IMR-90 (cell line): ENCODE data around the gene HSPA1L. TPM values are rescaled to one million over a fixed set of nuclear protein-coding genes. Genes with fewer than 3 reads are reported as not detected.
"Not testable (repeated sequence)": the region's sequence is repeated elsewhere in the genome, so short reads cannot be mapped to it uniquely, and the experiment has no call there.

Experiments
- ATAC-seq: fragments of 200-7000 bp; cut with Tn5 transposase; 2 replicates; pipeline ENCODE4 v1.9.1; 2020; ENCODE audit warnings: low read depth, mild to moderate bottlenecking, moderate library complexity
- BruUV-seq: library from RNA; stranded (reverse); fragments of 400-500 nt; replicated peaks from 2 replicates; lab custom pipeline; 2021; lab: Mats Ljungman, UMichigan
- CTCF ChIA-PET: fragments of 300-600 bp; formaldehyde crosslinking; extraction: SDS; loops from one replicate; lab custom pipeline; 2021; ENCODE audit warnings: antibody characterized with exemption; lab: Yijun Ruan, JAX
- POLR2A ChIA-PET: fragments of 300-600 bp; sonication (Branson Sonifier 250); formaldehyde crosslinking; loops from one replicate; lab custom pipeline; 2022; ENCODE audit warnings: antibody characterized with exemption; ENCODE audit not compliant: unreplicated experiment; lab: Charles Lee
- DNase-seq: peaks from one replicate; pipeline ENCODE4 v3.0.0; 2013
- H2AFZ ChIP-seq: replicated peaks from 2 replicates; pipeline ENCODE3; 2013; ENCODE audit warnings: low read length, mild to moderate bottlenecking; ENCODE audit not compliant: poor library complexity
- H2AK5ac ChIP-seq: 2 replicates; pipeline ENCODE4 v1.6.1; 2013; ENCODE audit warnings: low read depth, low read length, inconsistent platforms
- H2AK9ac ChIP-seq: replicated peaks from 2 replicates; pipeline ENCODE3; 2013; ENCODE audit warnings: mild to moderate bottlenecking, low read depth, low read length, moderate library complexity; ENCODE audit not compliant: poor library complexity
- H2BK120ac ChIP-seq: 2 replicates; pipeline ENCODE4 v1.6.1; 2013; ENCODE audit warnings: low read depth, low read length, inconsistent platforms
- H2BK15ac ChIP-seq: 3 replicates; pipeline ENCODE4 v1.6.1; 2013; ENCODE audit warnings: low read depth, low read length, inconsistent platforms
- H2BK20ac ChIP-seq: 2 replicates; pipeline ENCODE4 v1.6.1; 2013; ENCODE audit warnings: low read depth, mild to moderate bottlenecking, inconsistent platforms, low read length, moderate library complexity
- H2BK5ac ChIP-seq: 2 replicates; pipeline ENCODE4 v1.6.1; 2013; ENCODE audit warnings: mild to moderate bottlenecking, low read depth, low read length, inconsistent platforms; ENCODE audit not compliant: poor library complexity, severe bottlenecking
- H3K14ac ChIP-seq: replicated peaks from 2 replicates; pipeline ENCODE4 v1.6.1; 2013; ENCODE audit warnings: low read depth, low read length, inconsistent platforms
- H3K18ac ChIP-seq: 2 replicates; pipeline ENCODE4 v1.6.1; 2013; ENCODE audit warnings: low read depth, low read length, control low read depth
- H3K23ac ChIP-seq: 2 replicates; pipeline ENCODE4 v1.6.1; 2013; ENCODE audit warnings: low read depth, low read length, inconsistent platforms
- H3K27ac ChIP-seq: 2 replicates; pipeline ENCODE4 v1.5.1; 2013; ENCODE audit warnings: mild to moderate bottlenecking, control low read depth, low read length; ENCODE audit not compliant: insufficient read depth
- H3K27me3 ChIP-seq: 2 replicates; pipeline ENCODE4 v1.6.1; 2013; ENCODE audit warnings: low read length; ENCODE audit not compliant: control insufficient read depth, insufficient read depth
- H3K36me3 ChIP-seq: 2 replicates; pipeline ENCODE4 v1.6.1; 2013; ENCODE audit warnings: low read length, mixed read lengths; ENCODE audit not compliant: control insufficient read depth, insufficient read depth
- H3K4ac ChIP-seq: 2 replicates; pipeline ENCODE4 v1.6.1; 2013; ENCODE audit warnings: low read depth, low read length, inconsistent platforms
- H3K4me1 ChIP-seq: 2 replicates; pipeline ENCODE4 v1.6.1; 2013; ENCODE audit warnings: low read length, mixed read lengths; ENCODE audit not compliant: control insufficient read depth, insufficient read depth
- H3K4me2 ChIP-seq: 2 replicates; pipeline ENCODE4 v1.6.1; 2013; ENCODE audit warnings: low read depth, mild to moderate bottlenecking, control low read depth, low read length, moderate library complexity
- H3K4me3 ChIP-seq: 2 replicates; pipeline ENCODE4 v1.5.1; 2013; ENCODE audit warnings: low read depth, mild to moderate bottlenecking, control low read depth, low read length, moderate library complexity; ENCODE audit not compliant: insufficient read depth
- H3K56ac ChIP-seq: 2 replicates; pipeline ENCODE4 v1.6.1; 2013; ENCODE audit warnings: low read length, inconsistent platforms; ENCODE audit not compliant: insufficient read depth; ENCODE audit errors: extremely low read depth
- H3K79me1 ChIP-seq, 2 experiments: 2 replicates each; pipeline ENCODE4 v1.6.1; 2013; ENCODE audit warnings: low read length in 2 of 2, inconsistent platforms in 1 of 2, low read depth in 1 of 2
- H3K9ac ChIP-seq: 2 replicates; pipeline ENCODE4 v1.6.1; 2013; ENCODE audit warnings: low read depth, low read length, control low read depth
- H3K9me1 ChIP-seq: 2 replicates; pipeline ENCODE4 v1.6.1; 2013; ENCODE audit warnings: low read length, inconsistent platforms; ENCODE audit not compliant: insufficient read depth
- H3K9me3 ChIP-seq: 2 replicates; pipeline ENCODE4 v1.6.1; 2013; ENCODE audit warnings: low read length; ENCODE audit not compliant: control insufficient read depth, insufficient read depth
- H4K20me1 ChIP-seq: 2 replicates; pipeline ENCODE4 v1.6.1; 2013; ENCODE audit warnings: low read length, inconsistent platforms; ENCODE audit not compliant: insufficient read depth
- H4K5ac ChIP-seq: 2 replicates; pipeline ENCODE4 v1.6.1; 2013; ENCODE audit warnings: mild to moderate bottlenecking, low read depth, low read length, control low read depth
- H4K8ac ChIP-seq, 2 experiments: 2 replicates each; pipeline ENCODE4 v1.6.1; 2013; ENCODE audit warnings: low read depth in 2 of 2, low read length in 2 of 2, control low read depth in 1 of 2, inconsistent platforms in 1 of 2
- H4K91ac ChIP-seq: 2 replicates; pipeline ENCODE4 v1.6.1; 2013; ENCODE audit warnings: low read depth, low read length, inconsistent platforms; ENCODE audit not compliant: insufficient read depth
- WGBS, 2 experiments: methylation state at CpG; one replicate each; pipeline versions ENCODE4 v1.1.5 to v1.1.7; 2013; ENCODE audit warnings: missing lambda C conversion rate in 2 of 2; ENCODE audit not compliant: insufficient read length in 1 of 2; ENCODE audit errors: extremely low coverage in 2 of 2; 5-methylcytosine and 5-hydroxymethylcytosine counted together
- dilution Hi-C: fragments of 300-500 bp; cut with HindIII; formaldehyde crosslinking; loops from one replicate; pipeline ENCODE4 v1.14.3; 2018; ENCODE audit warnings: low sequenced_read_pairs; ENCODE audit not compliant: unreplicated experiment
- in situ Hi-C: fragments of 300-500 bp; cut with MboI; formaldehyde crosslinking; loops from 3 replicates; pipeline ENCODE4 v1.14.3; 2019; ENCODE audit warnings: low sequenced_read_pairs, inconsistent platforms, mixed read lengths
- intact Hi-C: fragments of 100-400 bp; cut with micrococcal nuclease; formaldehyde crosslinking; loops from 2 replicates; pipeline ENCODE4 v1.10.0; 2022
- polyA plus RNA-seq, 3 experiments: library from polyadenylated mRNA; depleted of rRNA; stranded (reverse); fragments of >200 nt; gene quantifications; 2 replicates each; pipeline ENCODE4 v1.2.3, GENCODE V29; 2012; ENCODE audit warnings: low replicate concordance in 1 of 3
- total RNA-seq: library from RNA; depleted of rRNA; stranded (reverse); fragments of >200 nt; gene quantifications from 2 replicates; pipeline ENCODE4 v1.2.3, GENCODE V29; 2012

HSPA1L gene
- total and polyA plus RNA-seq, 2 of the 4 experiments (the other 2 are of a cell fraction): 0.97 to 1.3 TPM

DNA sequence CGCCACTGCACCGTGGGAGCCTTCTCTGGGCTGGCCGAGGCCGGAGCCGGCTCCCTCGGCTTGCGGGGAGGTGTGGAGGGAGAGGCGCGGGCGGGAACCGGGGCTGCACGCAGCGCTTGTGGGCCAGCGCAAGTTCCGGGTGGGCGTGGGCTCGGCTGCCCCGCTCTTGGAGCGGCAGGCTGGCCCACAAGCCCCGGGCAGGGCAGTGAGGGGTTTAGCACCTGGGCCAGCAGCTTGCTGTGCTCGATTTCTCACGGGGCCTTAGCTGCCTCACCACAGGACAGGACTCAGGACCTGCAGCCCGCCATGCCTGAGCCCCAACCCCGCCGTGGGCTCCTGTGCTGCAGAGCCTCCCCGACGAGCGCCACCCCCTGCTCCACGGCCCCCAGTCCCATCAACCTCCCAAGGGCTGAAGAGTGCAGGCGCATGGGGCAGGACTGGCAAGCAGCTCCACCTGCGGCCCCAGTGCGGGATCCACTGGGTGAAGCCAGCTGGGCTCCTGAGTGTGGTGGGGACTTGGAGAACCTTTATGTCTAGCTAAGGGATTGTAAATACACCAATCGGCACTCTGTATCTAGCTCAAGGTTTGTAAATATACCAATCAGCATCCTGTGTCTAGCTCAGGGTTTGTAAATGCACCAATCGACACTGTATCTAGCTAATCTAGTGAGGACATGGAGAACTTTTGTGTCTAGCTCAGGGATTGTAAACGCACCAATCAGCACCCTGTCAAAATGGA, 37.1 kb upstream of the HSPA1L start:
- in situ Hi-C loops, H3K79me1 ChIP-seq, H3K9me1 ChIP-seq, H2BK120ac ChIP-seq, H3K4me2 ChIP-seq, H2AFZ ChIP-seq, H3K4me3 ChIP-seq, intact Hi-C loops, H4K8ac ChIP-seq, H2BK20ac ChIP-seq, H3K36me3 ChIP-seq, H4K91ac ChIP-seq, H3K14ac ChIP-seq, H4K20me1 ChIP-seq, POLR2A ChIA-PET, H3K23ac ChIP-seq, H3K27me3 ChIP-seq, BruUV-seq, H2AK9ac ChIP-seq, CTCF ChIA-PET, H2AK5ac ChIP-seq, dilution Hi-C loops, H4K5ac ChIP-seq, H3K27ac ChIP-seq, H3K9ac ChIP-seq, ATAC-seq, H3K18ac ChIP-seq, H3K56ac ChIP-seq, H3K4ac ChIP-seq, DNase-seq, H3K9me3 ChIP-seq, H2BK5ac ChIP-seq, H2BK15ac ChIP-seq, H3K4me1 ChIP-seq: not testable (repeated sequence)
- WGBS, 2 experiments: 86% methylated on average over 12 of the region's 35 CpGs; no CpG with 5 or more reads in 1 of the 2 experiments
